ENCODE data around the gene CYP2W1.

CYP2W1 gene

GRCh38 chr7:1008733-1009363, 25.9 kb downstream of the CYP2W1 start:
- Histone ChIP-seq H3K27me3 (ENCODE audit: low read depth, low read length) (no peaks in the 10 kb centered on the region), H3K27ac (ENCODE audit: low read length) (no peak overlapping the region), H3K4me3 (ENCODE audit: low read depth in 1 of 2, low read length in 2 of 2) (no peak overlapping the region), H3K4me1 (ENCODE audit: control insufficient read depth in 1 of 2, insufficient read depth in 2 of 2, low read length in 2 of 2) (no peaks in the 10 kb centered on the region), H3K9me3 (ENCODE audit: control insufficient read depth in 1 of 2, low read length in 2 of 2) (no peaks in the 10 kb centered on the region), H3K36me3 (ENCODE audit: control insufficient read depth in 1 of 2, insufficient read depth in 2 of 2, low read length in 2 of 2) (peaks cover 5 to 34% of the 10 kb centered on the region in 2 donors)

GRCh38 chr7:1009747-1010146, 26.8 kb downstream of the CYP2W1 start:
- Histone ChIP-seq H3K27me3 (ENCODE audit: low read depth, low read length) (no peaks in the 10 kb centered on the region), H3K9me3 (ENCODE audit: control insufficient read depth in 1 of 2, low read length in 2 of 2) (no peaks in the 10 kb centered on the region), H3K4me3 (ENCODE audit: low read depth in 1 of 2, low read length in 2 of 2) (no peak overlapping the region), H3K27ac (ENCODE audit: low read length) (no peak overlapping the region), H3K36me3 (ENCODE audit: control insufficient read depth in 1 of 2, insufficient read depth in 2 of 2, low read length in 2 of 2) (peaks cover 5 to 34% of the 10 kb centered on the region in 2 donors), H3K4me1 (ENCODE audit: control insufficient read depth in 1 of 2, insufficient read depth in 2 of 2, low read length in 2 of 2) (no peaks in the 10 kb centered on the region)

- no peak overlapping the region for H3K4me3 ChIP-seq (ENCODE audit: low read depth in 1 of 2, low read length in 2 of 2)
- H3K9me3 ChIP-seq (ENCODE audit: control insufficient read depth in 1 of 2, low read length in 2 of 2) = no peaks in the 10 kb centered on the region
- no peaks in the 10 kb centered on the region for H3K4me1 ChIP-seq (ENCODE audit: control insufficient read depth in 1 of 2, insufficient read depth in 2 of 2, low read length in 2 of 2)
- peaks cover 5 to 34% of the 10 kb centered on the region in 2 donors for H3K36me3 ChIP-seq (ENCODE audit: control insufficient read depth in 1 of 2, insufficient read depth in 2 of 2, low read length in 2 of 2)
- H3K27me3 ChIP-seq (ENCODE audit: low read depth, low read length) = no peaks in the 10 kb centered on the region
- no peak overlapping the region for H3K27ac ChIP-seq (ENCODE audit: low read length)
Measured at GRCh38 chr7:1010226-1010625, 27.2 kb downstream of the CYP2W1 start.

GRCh38 chr7:1011297-1012003, 28.5 kb downstream of the CYP2W1 start:
- Histone ChIP-seq H3K9me3 (ENCODE audit: control insufficient read depth in 1 of 2, low read length in 2 of 2) (no peaks in the 10 kb centered on the region), H3K27me3 (ENCODE audit: low read depth, low read length) (no peaks in the 10 kb centered on the region), H3K36me3 (ENCODE audit: control insufficient read depth in 1 of 2, insufficient read depth in 2 of 2, low read length in 2 of 2) (peaks cover 5 to 30% of the 10 kb centered on the region in 2 donors), H3K4me3 (ENCODE audit: low read depth in 1 of 2, low read length in 2 of 2) (no peak overlapping the region), H3K4me1 (ENCODE audit: control insufficient read depth in 1 of 2, insufficient read depth in 2 of 2, low read length in 2 of 2) (no peaks in the 10 kb centered on the region), H3K27ac (ENCODE audit: low read length) (no peak overlapping the region)

- H3K27ac ChIP-seq (ENCODE audit: low read length) = no peak overlapping the region
- H3K9me3 ChIP-seq (ENCODE audit: control insufficient read depth in 1 of 2, low read length in 2 of 2) = no peaks in the 10 kb centered on the region
- peaks cover 5 to 26% of the 10 kb centered on the region in 2 donors for H3K36me3 ChIP-seq (ENCODE audit: control insufficient read depth in 1 of 2, insufficient read depth in 2 of 2, low read length in 2 of 2)
- H3K27me3 ChIP-seq (ENCODE audit: low read depth, low read length) = no peaks in the 10 kb centered on the region
- no peak overlapping the region for H3K4me3 ChIP-seq (ENCODE audit: low read depth in 1 of 2, low read length in 2 of 2)
- no peaks in the 10 kb centered on the region for H3K4me1 ChIP-seq (ENCODE audit: control insufficient read depth in 1 of 2, insufficient read depth in 2 of 2, low read length in 2 of 2)
Measured at GRCh38 chr7:1012004-1012715, 29.2 kb downstream of the CYP2W1 start.

- H3K4me3 ChIP-seq (ENCODE audit: low read depth in 1 of 2, low read length in 2 of 2) = no peak overlapping the region
Measured at GRCh38 chr7:1012716-1013095, 29.7 kb downstream of the CYP2W1 start.

GRCh38 chr7:1013581-1013980, 30.6 kb downstream of the CYP2W1 start:
- H3K27me3 ChIP-seq (ENCODE audit: low read depth, low read length) = no peaks in the 10 kb centered on the region
- no peaks in the 10 kb centered on the region for H3K9me3 ChIP-seq (ENCODE audit: control insufficient read depth in 1 of 2, low read length in 2 of 2)
- no peak overlapping the region for H3K27ac ChIP-seq (ENCODE audit: low read length)
- no peak overlapping the region for H3K4me3 ChIP-seq (ENCODE audit: low read depth in 1 of 2, low read length in 2 of 2)
- no peaks in the 10 kb centered on the region for H3K4me1 ChIP-seq (ENCODE audit: control insufficient read depth in 1 of 2, insufficient read depth in 2 of 2, low read length in 2 of 2)
- H3K36me3 ChIP-seq (ENCODE audit: control insufficient read depth in 1 of 2, insufficient read depth in 2 of 2, low read length in 2 of 2) = peaks cover 4 to 31% of the 10 kb centered on the region in 2 donors

More at GRCh38 chr7:1012716-1013095, 29.7 kb downstream of the CYP2W1 start:
- Histone ChIP-seq H3K9me3 (ENCODE audit: control insufficient read depth in 1 of 2, low read length in 2 of 2) (no peaks in the 10 kb centered on the region), H3K4me1 (ENCODE audit: control insufficient read depth in 1 of 2, insufficient read depth in 2 of 2, low read length in 2 of 2) (no peaks in the 10 kb centered on the region), H3K27ac (ENCODE audit: low read length) (no peak overlapping the region), H3K36me3 (ENCODE audit: control insufficient read depth in 1 of 2, insufficient read depth in 2 of 2, low read length in 2 of 2) (peaks cover 5 to 27% of the 10 kb centered on the region in 2 donors), H3K27me3 (ENCODE audit: low read depth, low read length) (no peaks in the 10 kb centered on the region)

- H3K36me3 ChIP-seq (ENCODE audit: control insufficient read depth in 1 of 2, insufficient read depth in 2 of 2, low read length in 2 of 2) = peaks cover 0 to 23% of the 10 kb centered on the region in 2 donors
- no peak overlapping the region for H3K4me3 ChIP-seq (ENCODE audit: low read depth in 1 of 2, low read length in 2 of 2)
- no peaks in the 10 kb centered on the region for H3K4me1 ChIP-seq (ENCODE audit: control insufficient read depth in 1 of 2, insufficient read depth in 2 of 2, low read length in 2 of 2)
- H3K9me3 ChIP-seq (ENCODE audit: control insufficient read depth in 1 of 2, low read length in 2 of 2) = no peaks in the 10 kb centered on the region
- H3K27ac ChIP-seq (ENCODE audit: low read length) = no peak overlapping the region
- no peaks in the 10 kb centered on the region for H3K27me3 ChIP-seq (ENCODE audit: low read depth, low read length)
Measured at GRCh38 chr7:1014681-1015080, 31.7 kb downstream of the CYP2W1 start.

GRCh38 chr7:1015196-1016121, 32.5 kb downstream of the CYP2W1 start:
- H3K27me3 ChIP-seq (ENCODE audit: low read depth, low read length) = no peaks in the 10 kb centered on the region
- H3K36me3 ChIP-seq (ENCODE audit: control insufficient read depth in 1 of 2, insufficient read depth in 2 of 2, low read length in 2 of 2) = peaks cover 0 to 17% of the 10 kb centered on the region in 2 donors
- H3K4me1 ChIP-seq (ENCODE audit: control insufficient read depth in 1 of 2, insufficient read depth in 2 of 2, low read length in 2 of 2) = no peaks in the 10 kb centered on the region
- no peak overlapping the region for H3K27ac ChIP-seq (ENCODE audit: low read length)
- H3K4me3 ChIP-seq (ENCODE audit: low read depth in 1 of 2, low read length in 2 of 2) = no peak overlapping the region
- H3K9me3 ChIP-seq (ENCODE audit: control insufficient read depth in 1 of 2, low read length in 2 of 2) = no peaks in the 10 kb centered on the region

GRCh38 chr7:1016577-1017531, 33.9 kb downstream of the CYP2W1 start:
- Histone ChIP-seq H3K4me3 (ENCODE audit: low read depth in 1 of 2, low read length in 2 of 2) (no peak overlapping the region), H3K36me3 (ENCODE audit: control insufficient read depth in 1 of 2, insufficient read depth in 2 of 2, low read length in 2 of 2) (peaks cover 0 to 30% of the 10 kb centered on the region in 2 donors), H3K27ac (ENCODE audit: low read length) (no peak overlapping the region), H3K9me3 (ENCODE audit: control insufficient read depth in 1 of 2, low read length in 2 of 2) (no peaks in the 10 kb centered on the region), H3K4me1 (ENCODE audit: control insufficient read depth in 1 of 2, insufficient read depth in 2 of 2, low read length in 2 of 2) (no peaks in the 10 kb centered on the region), H3K27me3 (ENCODE audit: low read depth, low read length) (no peaks in the 10 kb centered on the region)
